Activated B cell treated with CpG ODN at 0.5 μM for 24 hours (primary cell): ENCODE results near the gene SQSTM1. TPM values are rescaled to one million over a fixed set of nuclear protein-coding genes. Genes with fewer than 3 reads are reported as not detected.

Source experiments
- ATAC-seq: fragments of 200-7000 bp; cut with Tn5 transposase; one replicate; pipeline ENCODE4 v1.10.0; 2021; ENCODE audit warnings: low read depth, mild to moderate bottlenecking, moderate library complexity
- CTCF ChIA-PET: fragments of 350-600 bp; sonication (Branson Sonifier 250); formaldehyde crosslinking; loops from one replicate; lab custom pipeline; 2021; ENCODE audit warnings: antibody characterized with exemption; lab: Charles Lee
- POLR2A ChIA-PET: fragments of 350-600 bp; sonication (Branson Sonifier 250); formaldehyde crosslinking; loops from one replicate; lab custom pipeline; 2021; ENCODE audit warnings: antibody characterized with exemption; lab: Charles Lee
- DNase-seq: peaks from one replicate; pipeline ENCODE4 v3.0.0; 2022
- H3K27ac Mint-ChIP-seq: one replicate; pipeline ENCODE4 v1.8.0; 2020; ENCODE audit warnings: mixed read lengths
- H3K27me3 Mint-ChIP-seq: one replicate; pipeline ENCODE4 v1.8.0; 2021; ENCODE audit warnings: mixed read lengths
- H3K36me3 Mint-ChIP-seq: one replicate; pipeline ENCODE4 v1.8.0; 2021; ENCODE audit warnings: low read depth, mixed read lengths
- H3K4me1 Mint-ChIP-seq: one replicate; pipeline ENCODE4 v1.8.0; 2021; ENCODE audit warnings: mixed read lengths
- H3K4me3 Mint-ChIP-seq: one replicate; pipeline ENCODE4 v1.8.0; 2020; ENCODE audit warnings: mild to moderate bottlenecking, mixed read lengths
- H3K9me3 Mint-ChIP-seq: one replicate; pipeline ENCODE4 v1.8.0; 2020; ENCODE audit warnings: mixed read lengths
- intact Hi-C: fragments of 100-400 bp; cut with micrococcal nuclease; formaldehyde crosslinking; loops from one replicate; pipeline ENCODE4 v1.15.1; 2024
- total RNA-seq: library from RNA; stranded (reverse); gene quantifications from 2 replicates; pipeline ENCODE4 v1.2.3, GENCODE V29; 2022
- TF ChIP-seq, protein P1 (sequence below): fragments of 200-600 bp; IDR thresholded peaks from one replicate; pipeline ENCODE4 v1.8.0; 2022; ENCODE audit warnings: antibody characterized with exemption, mild to moderate bottlenecking

Gene SQSTM1
- total RNA-seq, 1 donor from 2014 or later, result 243 TPM

DNA sequence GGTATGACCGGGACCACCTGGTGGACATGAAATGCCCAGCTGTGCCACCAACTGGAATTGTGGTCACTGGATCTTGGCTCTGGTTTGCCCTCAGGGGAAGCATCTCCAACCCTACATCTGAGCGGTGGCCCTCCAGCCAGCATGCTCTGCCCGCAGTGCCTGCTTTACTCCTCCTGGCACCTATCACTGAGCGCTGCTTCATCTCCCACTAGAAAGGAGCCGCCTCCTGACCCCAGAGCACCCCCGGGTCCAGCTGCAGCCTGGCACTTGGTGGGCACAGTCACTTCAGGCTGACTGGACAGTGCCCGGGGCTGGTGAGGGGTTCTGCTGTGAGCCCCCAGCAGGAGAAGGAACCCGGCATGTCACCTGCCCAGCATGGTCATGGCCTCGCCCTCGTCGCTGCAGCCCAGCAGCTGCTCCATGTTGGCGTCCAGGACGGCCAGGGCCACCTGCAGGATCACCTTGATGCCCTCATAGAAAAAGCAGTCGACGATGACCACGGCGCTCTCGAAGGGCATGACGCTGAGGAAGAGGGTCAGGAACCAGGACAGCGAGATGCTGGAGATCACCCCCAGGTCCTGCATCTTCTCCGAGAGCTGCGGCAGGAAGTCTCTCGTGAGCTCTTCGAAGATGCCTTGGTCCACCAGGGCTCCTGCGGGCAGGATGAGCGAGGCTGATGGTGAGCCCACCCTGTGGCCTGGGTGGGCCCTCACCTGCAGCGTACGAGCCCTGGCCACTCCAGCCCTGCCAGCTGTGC is 54.0 kb downstream of the SQSTM1 start:
- TF ChIP-seq, protein P1, sequence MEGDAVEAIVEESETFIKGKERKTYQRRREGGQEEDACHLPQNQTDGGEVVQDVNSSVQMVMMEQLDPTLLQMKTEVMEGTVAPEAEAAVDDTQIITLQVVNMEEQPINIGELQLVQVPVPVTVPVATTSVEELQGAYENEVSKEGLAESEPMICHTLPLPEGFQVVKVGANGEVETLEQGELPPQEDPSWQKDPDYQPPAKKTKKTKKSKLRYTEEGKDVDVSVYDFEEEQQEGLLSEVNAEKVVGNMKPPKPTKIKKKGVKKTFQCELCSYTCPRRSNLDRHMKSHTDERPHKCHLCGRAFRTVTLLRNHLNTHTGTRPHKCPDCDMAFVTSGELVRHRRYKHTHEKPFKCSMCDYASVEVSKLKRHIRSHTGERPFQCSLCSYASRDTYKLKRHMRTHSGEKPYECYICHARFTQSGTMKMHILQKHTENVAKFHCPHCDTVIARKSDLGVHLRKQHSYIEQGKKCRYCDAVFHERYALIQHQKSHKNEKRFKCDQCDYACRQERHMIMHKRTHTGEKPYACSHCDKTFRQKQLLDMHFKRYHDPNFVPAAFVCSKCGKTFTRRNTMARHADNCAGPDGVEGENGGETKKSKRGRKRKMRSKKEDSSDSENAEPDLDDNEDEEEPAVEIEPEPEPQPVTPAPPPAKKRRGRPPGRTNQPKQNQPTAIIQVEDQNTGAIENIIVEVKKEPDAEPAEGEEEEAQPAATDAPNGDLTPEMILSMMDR, result no peak
- Mint-ChIP-seq H3K4me1 (no peaks in the 10 kb centered on the region), H3K4me3 (no peak overlapping the region), H3K27ac (no peak overlapping the region), H3K36me3 (peaks cover 74% of the 10 kb centered on the region), H3K27me3 (no peaks in the 10 kb centered on the region), H3K9me3 (no peaks in the 10 kb centered on the region)
- CTCF ChIA-PET, result no interaction called here
- DNase-seq (no peak), ATAC-seq (no peak)
- intact Hi-C loops, result no loop called here
- POLR2A ChIA-PET, result no interaction called here

DNA sequence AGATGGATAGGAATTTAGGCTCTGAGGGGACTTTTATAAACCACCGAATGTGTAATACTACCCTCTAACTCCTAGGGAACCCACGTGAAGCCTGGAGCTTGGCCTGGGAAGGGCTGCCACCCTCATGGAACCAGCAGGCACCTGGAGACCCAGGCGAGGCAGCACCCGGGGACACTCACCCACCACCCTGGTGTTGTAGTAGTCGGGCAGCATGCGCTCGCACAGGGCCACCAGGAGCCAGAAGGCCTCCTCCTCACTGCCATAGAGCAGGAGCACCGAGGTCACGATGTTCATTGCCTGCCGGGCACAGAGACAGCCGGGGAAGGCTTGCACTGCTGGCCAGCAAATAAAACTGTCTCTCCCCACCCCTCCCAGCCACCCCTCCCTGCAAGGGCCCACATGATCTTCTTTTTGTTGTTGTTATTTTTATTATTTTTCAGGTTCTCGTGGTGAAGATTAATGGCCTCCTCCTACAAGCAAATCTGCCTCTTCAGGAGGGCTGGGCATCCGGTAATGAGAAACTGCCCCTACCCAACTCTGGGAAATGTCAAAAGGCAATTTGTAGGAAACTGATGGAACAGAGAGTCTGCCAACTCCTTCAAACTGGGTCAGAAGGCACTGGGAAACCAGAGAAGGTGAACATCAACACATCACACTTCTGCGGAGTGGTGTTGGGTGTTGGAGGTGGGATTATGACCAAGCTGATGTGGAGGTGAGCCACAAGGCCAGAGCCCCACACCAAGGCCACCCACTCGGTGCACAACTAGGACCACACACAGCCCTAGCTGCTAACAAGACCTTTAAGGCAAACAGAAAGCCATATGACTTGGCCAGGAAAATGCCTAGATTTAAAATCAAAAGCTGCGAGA is 55.3 kb downstream of the SQSTM1 start:
- CTCF ChIA-PET, result no interaction called here
- no peak overlapping the region for H3K27ac Mint-ChIP-seq
- intact Hi-C loops, result no loop called here
- no peak overlapping the region for H3K4me3 Mint-ChIP-seq
- DNase-seq (no peak), ATAC-seq (no peak)
- H3K4me1 Mint-ChIP-seq, result no peaks in the 10 kb centered on the region
- no peaks in the 10 kb centered on the region for H3K9me3 Mint-ChIP-seq
- TF ChIP-seq, protein P1, result no peak
- no peaks in the 10 kb centered on the region for H3K27me3 Mint-ChIP-seq
- H3K36me3 Mint-ChIP-seq, result peaks cover 68% of the 10 kb centered on the region
- POLR2A ChIA-PET, result no interaction called here

DNA sequence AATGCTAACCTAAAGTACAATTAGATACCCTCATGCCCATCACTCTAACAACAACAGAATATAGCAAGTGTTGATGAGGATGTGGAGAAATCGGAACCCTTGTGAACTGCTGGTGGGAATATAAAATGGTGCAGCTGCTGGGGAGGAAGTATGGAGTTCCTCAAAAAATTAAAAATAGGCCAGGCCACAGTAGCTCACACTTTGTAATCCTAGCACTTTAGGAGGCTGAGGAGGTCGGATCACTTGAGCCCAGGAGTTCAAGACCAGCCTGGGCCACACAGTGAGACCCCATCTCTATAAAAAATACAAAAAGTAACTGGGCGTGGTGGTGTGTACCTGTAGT is 55.9 kb downstream of the SQSTM1 start:
- intact Hi-C loops, result no loop called here
- DNase-seq, result no peak
- TF ChIP-seq, protein P1, result no peak
- CTCF ChIA-PET, result no interaction called here
- Mint-ChIP-seq H3K9me3 (no peaks in the 10 kb centered on the region), H3K27ac (no peak overlapping the region), H3K4me3 (no peak overlapping the region), H3K36me3 (peaks cover 68% of the 10 kb centered on the region), H3K27me3 (no peaks in the 10 kb centered on the region), H3K4me1 (no peaks in the 10 kb centered on the region)
- POLR2A ChIA-PET, result no interaction called here
- no peak for ATAC-seq

DNA sequence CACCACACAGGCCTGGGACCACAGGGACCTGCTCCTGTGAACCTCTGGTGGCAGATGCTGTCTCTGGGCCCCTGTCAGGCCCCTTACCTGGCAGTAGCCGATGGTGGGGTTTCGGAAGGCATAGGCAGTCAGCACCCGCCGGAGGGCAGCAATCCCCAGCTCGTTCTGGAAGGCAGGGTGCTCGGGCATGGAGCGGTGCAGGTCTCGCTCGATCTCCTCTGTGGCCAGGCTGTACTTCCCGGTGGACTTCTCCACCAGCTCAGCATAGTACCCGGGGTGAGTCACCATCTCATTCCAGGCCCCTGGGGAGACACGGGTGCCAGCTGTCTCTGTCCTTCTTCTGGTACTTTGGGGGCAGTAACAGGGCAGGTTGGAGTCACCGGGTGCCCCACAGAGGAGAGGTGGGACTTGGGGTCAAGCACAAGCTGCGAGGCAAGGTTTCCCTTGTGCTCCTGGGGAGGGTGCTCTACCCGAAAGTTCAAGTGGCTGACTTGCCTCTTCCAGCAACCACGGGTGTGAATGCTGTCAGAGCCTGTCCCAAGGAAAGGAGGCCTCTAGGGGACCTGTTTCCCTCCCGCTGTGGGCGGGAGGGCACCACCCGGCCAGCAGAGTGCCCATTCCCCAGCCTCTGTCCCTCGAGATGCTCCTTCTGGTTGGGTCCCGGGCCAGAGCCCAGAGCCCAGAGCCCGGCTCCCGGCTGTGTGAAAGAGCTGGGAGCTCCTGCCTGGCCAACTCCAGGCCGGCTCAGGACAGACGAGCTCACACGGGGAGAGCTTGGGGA is 57.7 kb downstream of the SQSTM1 start:
- ChIA-PET POLR2A (interaction anchor here (0.7 kb wide), 1 partner anchor 23 kb away, joined by 3 read pairs; no protein-coding TSS in a partner anchor), CTCF (no interaction called here)
- Mint-ChIP-seq H3K4me3 (no peak overlapping the region), H3K4me1 (no peaks in the 10 kb centered on the region), H3K27ac (no peak overlapping the region), H3K27me3 (no peaks in the 10 kb centered on the region), H3K36me3 (peaks cover 67% of the 10 kb centered on the region), H3K9me3 (peaks cover 3% of the 10 kb centered on the region)
- DNase-seq, result no peak
- TF ChIP-seq, protein P1, result no peak
- ATAC-seq, result no peak
- intact Hi-C loops, result no loop called here
